DND-41 (cell line): Measurements from ENCODE around the gene FCGBP.

Experiments used
- CTCF ChIP-seq: IDR thresholded peaks from 2 replicates; pipeline ENCODE4 v1.5.1; 2012; ENCODE audit warnings: borderline replicate concordance, low read length, moderate library complexity, mild to moderate bottlenecking; ENCODE audit not compliant: poor library complexity, severe bottlenecking; ENCODE audit errors: extremely low read depth
- EZH2 ChIP-seq: IDR thresholded peaks from 3 replicates; pipeline ENCODE4 v1.6.1; 2012; ENCODE audit warnings: borderline replicate concordance, low read depth, mild to moderate bottlenecking, moderate library complexity, low read length, inconsistent platforms; ENCODE audit not compliant: severe bottlenecking

GRCh38 chr19:39949026-39949747 is 14.8 kb upstream of the FCGBP start:
- TF ChIP-seq CTCF (no peak), EZH2 (no peak)
